Fibroblast of the conjunctiva (primary cell): ENCODE results near the gene DCAF10.
A peak's percentile ranks its signal among the peaks of the same experiment; 100 is the strongest.
"Not testable (repeated sequence)": the region's sequence is repeated elsewhere in the genome, so short reads cannot be mapped to it uniquely, and the experiment has no call there.

Source experiments
- DNase-seq: peaks from one replicate; pipeline ENCODE4 v3.0.0-alpha.2; 2010; ENCODE audit warnings: low read depth

Gene DCAF10

GRCh38 chr9:37790096-37790495, 10.5 kb upstream of the DCAF10 start:
- DNase-seq = no peak

DNA sequence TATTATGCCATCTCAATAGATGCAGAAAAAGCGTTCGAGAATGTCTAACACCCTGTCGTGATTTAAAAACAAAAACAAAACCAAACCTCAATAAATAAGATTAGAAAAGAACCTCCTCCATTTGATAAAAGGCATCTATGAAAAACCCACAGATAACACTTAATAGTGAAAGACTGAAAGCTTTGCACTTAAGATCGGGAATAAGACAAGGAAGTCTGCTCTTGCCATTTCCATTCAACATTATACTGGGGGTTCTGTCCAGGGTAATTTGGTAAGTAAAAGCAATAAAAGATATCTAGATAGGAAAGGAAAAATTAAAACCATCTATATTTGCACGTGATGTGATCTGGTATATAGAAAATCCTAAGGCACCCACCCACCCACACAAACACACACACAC, 8.5 kb upstream of the DCAF10 start:
- DNase-seq = no peak

DNA sequence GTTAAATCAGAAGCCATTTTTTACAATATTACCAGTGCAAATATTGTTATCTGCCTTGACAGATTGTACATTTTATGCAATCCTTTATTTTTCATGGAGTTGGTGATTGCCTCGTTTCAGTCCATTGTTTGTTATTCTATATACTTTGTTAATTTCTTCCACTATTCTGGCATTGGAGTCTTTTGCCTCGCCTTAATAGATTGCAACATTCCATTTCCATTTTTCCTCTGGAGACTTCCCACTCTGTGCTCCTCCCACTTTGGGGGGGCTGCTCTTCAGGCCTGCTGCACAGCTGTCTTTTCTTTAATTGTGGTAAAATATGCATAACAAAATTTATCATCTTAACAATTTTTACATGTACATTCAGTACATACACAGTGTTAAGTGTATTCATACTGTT, 4.4 kb upstream of the DCAF10 start:
- DNase-seq = no peak

DNA sequence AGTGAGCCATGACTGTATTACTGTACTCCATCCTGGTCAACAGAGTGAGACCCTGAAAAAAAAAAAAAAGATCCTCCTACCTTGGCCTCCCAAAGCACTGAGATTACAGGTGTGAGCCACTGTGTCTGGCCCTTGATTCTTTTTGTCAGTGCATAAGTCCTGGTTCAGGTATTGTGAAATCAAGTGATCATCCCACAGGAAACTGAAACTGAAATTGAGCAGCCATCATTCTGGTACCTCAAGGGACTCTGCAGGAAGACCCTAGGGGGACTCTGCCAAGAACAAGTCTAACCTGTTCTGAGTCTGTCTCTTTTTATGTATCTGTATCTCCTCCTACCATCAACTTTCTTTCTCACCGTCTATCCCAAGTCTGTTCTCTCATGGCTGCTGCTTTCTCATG, 1.9 kb upstream of the DCAF10 start:
- DNase-seq = no peak

GRCh38 chr9:37801287-37801850, 772 bp downstream of the DCAF10 start:
- DNase-seq = no peak

GRCh38 chr9:37801959-37802711, 1.5 kb downstream of the DCAF10 start:
- DNase-seq = no peak

DNA sequence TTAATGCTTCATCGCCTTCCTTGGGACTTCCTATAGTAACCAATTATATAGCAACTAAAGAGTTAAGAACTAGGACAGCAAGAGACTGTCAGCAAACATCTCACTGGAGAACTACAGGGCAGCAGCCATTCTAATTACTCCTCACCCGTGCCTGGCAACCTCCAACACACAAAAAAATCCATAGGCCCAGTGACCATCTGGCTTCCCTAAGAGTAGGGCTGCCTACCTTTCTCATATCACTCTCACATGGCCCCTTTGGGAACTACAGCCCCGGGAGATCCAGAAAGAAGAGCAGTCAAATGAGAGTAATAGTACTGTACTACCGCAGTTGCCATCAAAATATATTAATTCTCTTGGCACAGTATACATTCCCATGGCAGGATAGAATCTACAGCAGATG, 5.7 kb downstream of the DCAF10 start:
- DNase-seq = no peak

- not testable (repeated sequence) for DNase-seq
These were observed 9.1 kb downstream of the DCAF10 start for GRCh38 chr9:37809676-37810075.

DNA sequence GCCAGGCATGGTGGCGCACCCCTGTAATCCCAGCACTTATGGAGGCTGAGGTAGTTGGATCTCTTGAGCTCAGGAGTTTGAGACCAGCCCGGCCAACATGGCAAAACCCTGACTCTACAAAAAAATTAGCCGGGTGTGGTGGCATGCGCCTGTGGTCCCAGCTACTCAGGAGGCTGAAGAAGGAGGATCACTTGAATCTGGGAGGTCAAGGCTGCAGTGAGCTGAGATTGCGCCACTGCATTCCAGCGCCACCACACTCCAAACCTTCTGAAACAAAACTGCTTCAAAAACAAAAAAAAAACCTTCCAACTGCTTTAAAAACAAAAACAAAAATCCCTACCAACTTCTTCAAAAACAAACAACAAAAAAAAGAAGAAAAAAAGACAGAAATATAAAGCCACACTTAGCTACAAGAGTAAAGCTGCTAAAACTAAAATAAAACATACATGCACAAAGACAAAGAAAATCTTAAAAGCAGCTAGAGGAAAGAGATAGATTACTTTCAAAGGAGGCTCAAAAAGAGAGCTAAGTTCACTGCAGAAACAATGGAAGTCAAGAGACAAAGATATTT, 11.4 kb downstream of the DCAF10 start:
- no peak for DNase-seq

DNA sequence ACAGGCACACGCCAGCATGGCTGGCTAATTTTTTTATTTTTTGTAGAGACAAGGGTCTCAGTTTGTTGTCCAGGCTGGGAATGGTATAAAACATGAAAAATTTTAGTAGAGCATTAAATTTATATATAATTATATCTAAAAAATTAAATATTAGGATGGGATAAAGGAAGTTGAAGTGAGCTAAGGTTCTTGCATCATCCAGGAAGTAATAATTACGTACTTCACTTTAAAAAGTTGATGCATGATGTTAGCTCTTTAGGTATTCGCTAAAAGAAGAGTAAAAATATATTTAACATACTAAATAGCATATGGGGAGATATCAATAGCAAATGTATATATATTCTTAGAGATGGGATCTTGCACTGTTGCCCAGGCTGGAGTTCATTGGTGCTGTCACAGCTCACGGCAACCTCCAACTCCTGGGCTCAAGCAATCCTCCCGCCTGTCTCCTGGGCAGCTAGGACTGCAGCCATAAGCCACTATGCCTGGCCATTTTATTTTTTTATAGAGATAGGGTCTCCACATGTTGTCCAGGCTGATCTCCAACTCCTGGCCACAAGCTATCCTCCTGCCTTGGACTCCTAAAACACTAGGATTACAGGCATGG, 12.3 kb downstream of the DCAF10 start:
- no peak for DNase-seq

DNA sequence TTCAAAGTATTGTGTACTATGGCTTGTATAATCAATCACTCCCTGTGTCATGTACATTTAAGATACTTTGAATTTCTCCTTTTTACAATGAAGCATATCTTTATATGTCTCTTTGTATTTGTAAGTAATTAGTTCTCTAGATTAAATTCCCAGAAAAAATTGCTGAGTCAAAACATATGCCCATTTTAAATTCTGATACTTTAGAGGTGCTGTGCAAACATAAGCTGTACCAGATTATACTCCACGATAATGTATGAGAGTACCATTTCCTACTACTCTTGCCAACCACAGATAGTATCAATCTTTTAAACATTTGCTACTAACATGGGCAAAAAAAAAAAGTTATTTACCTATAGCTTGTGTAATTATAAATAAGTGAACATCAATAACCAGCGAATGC, 18.3 kb downstream of the DCAF10 start:
- no peak for DNase-seq

DNA sequence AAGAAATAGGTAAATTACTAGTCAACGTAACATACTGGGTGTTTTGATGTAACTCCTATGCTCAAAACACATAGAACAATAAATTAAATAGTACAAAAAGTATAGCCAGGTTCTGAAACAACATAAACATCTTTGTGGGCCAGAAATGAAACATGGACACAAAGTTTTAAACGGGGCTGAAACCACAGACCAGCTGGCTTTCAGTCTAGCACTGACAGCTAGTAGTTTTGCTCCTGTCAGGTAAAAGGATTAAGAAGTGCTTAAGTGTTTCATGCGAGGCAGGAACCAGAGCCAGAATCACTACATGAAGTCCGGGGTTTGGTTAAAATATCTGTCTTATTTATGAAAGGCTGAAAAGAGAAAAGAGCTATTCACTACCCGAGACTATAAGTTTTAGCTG, 19.5 kb downstream of the DCAF10 start:
- no peak for DNase-seq

GRCh38 chr9:37825174-37825573, 24.6 kb downstream of the DCAF10 start:
- not testable (repeated sequence) for DNase-seq

GRCh38 chr9:37827483-37828165, 27.0 kb downstream of the DCAF10 start:
- no peak for DNase-seq

DNA sequence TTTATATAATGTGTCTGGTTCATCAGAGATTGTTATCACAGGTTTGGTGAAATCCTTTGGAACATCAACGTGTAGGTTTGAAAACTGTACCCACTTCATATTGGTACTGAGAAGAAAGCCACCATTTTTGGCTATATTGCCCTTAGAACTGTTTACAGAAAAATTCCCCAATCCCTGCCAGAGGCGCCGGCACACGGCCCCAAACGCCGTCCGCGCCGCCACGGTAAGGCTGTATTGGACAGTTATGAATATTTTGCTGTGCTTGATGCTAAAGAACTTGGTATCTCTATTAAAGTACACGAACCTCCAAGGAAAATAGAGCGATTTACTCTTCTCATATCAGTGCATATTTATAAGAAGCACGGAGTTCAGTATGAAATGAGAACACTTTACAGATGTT, 35.2 kb downstream of the DCAF10 start:
- DNase-seq = no peak

- no peak for DNase-seq
These were observed 35.8 kb downstream of the DCAF10 start for GRCh38 chr9:37836386-37836785.

GRCh38 chr9:37839496-37840461, 39.2 kb downstream of the DCAF10 start:
- no peak for DNase-seq

- peak; percentile 33 for DNase-seq
These were observed 40.1 kb downstream of the DCAF10 start for GRCh38 chr9:37840560-37841194.

DNA sequence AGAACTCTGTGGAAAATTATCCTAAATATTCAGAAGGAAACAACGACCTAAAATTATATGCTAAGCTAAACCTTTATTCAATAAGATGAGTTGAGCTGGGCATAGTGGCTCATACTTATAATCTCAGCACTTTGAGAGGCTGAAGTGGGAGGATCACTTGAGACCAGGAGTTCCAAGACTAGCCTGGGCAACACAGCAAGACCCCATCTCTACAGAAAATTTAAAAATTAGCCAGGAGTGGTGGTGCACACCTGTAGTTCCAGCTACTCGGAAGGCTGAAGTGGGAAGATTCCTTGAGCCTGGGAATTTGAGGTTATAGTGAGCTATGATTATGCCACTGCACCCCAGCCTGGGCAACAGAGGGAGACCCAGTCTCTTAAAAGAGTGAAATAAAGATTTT, 51.6 kb downstream of the DCAF10 start:
- DNase-seq = no peak

DNA sequence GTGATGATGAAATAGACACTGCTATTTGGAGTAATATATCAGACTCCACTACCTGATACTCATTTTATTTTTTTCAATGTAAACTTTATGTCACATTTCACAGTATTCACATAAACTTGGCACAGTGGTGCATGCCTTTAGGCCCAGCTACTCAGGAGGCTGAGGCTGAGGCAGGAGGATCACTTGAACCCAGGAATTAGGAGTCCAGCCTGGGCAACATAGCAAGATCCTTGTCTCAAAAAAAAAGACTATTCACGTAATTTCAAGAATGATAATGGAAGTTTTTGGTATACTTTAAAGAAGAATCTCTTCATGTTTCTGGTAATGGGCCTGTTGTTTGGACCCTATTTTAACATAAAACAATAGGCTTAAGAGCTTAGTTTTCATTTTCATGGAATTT, 56.0 kb downstream of the DCAF10 start:
- DNase-seq = no peak

- no peak for DNase-seq
These were observed 58.4 kb downstream of the DCAF10 start for GRCh38 chr9:37859043-37859442.
